SJSA1 (cell line): ENCODE measurements around the gene ZFPM1. TPM values are rescaled to one million over a fixed set of nuclear protein-coding genes. Genes with fewer than 3 reads are reported as not detected.
"Not testable (repeated sequence)": the region's sequence is repeated elsewhere in the genome, so short reads cannot be mapped to it uniquely, and the experiment has no call there.

Source experiments
- DNase-seq, 2 experiments: peaks; one replicate each; pipeline ENCODE4 v3.0.0-alpha.2; 2015 to 2020; ENCODE audit warnings: low spot score in 2 of 2, low read depth in 1 of 2
- H3K27ac ChIP-seq: fragments of 250-450 bp; sonication (Bioruptor Pico); 2 replicates; pipeline ENCODE4 v1.5.1; 2020; ENCODE audit warnings: mild to moderate bottlenecking, moderate library complexity
- H3K27me3 ChIP-seq: fragments of 250-450 bp; sonication (Bioruptor Pico); replicated peaks from 2 replicates; pipeline ENCODE4 v1.5.1; 2020; ENCODE audit warnings: mild to moderate bottlenecking, moderate library complexity
- H3K36me3 ChIP-seq: fragments of 250-450 bp; sonication (Bioruptor Pico); 2 replicates; pipeline ENCODE4 v1.5.1; 2020; ENCODE audit warnings: mild to moderate bottlenecking
- H3K4me1 ChIP-seq: fragments of 250-450 bp; sonication (Bioruptor Pico); replicated peaks from 2 replicates; pipeline ENCODE4 v1.6.1; 2021; ENCODE audit warnings: mild to moderate bottlenecking
- H3K4me3 ChIP-seq: fragments of 250-450 bp; sonication (Bioruptor Pico); 2 replicates; pipeline ENCODE4 v1.5.1; 2020; ENCODE audit warnings: mild to moderate bottlenecking
- H3K9me3 ChIP-seq: fragments of 250-450 bp; sonication (Bioruptor Pico); replicated peaks from 2 replicates; pipeline ENCODE4 v1.5.1; 2020; ENCODE audit warnings: mild to moderate bottlenecking
- total RNA-seq: library from RNA; depleted of rRNA; stranded (reverse); fragments of >200 nt; shearing (Covaris generic); gene quantifications from 2 replicates; pipeline ENCODE4 v1.2.3, GENCODE V29; 2014

ZFPM1 gene
- total RNA-seq, 1 experiment from 2014 or later: 0.92 TPM

- no peak overlapping the region for H3K27ac ChIP-seq
- DNase-seq: no peak
- no peak overlapping the region for H3K4me3 ChIP-seq
- H3K36me3 ChIP-seq: no peaks in the 10 kb centered on the region
- H3K4me1 ChIP-seq: no peaks in the 10 kb centered on the region
- H3K9me3 ChIP-seq: no peaks in the 10 kb centered on the region
- H3K27me3 ChIP-seq: no peaks in the 10 kb centered on the region
Measured at GRCh38 chr16:88465387-88465983, 12.4 kb downstream of the ZFPM1 start.

GRCh38 chr16:88466175-88466862 is 13.2 kb downstream of the ZFPM1 start:
- no peak overlapping the region for H3K4me3 ChIP-seq
- H3K36me3 ChIP-seq: no peaks in the 10 kb centered on the region
- H3K27me3 ChIP-seq: no peaks in the 10 kb centered on the region
- no peak overlapping the region for H3K27ac ChIP-seq
- H3K4me1 ChIP-seq: no peaks in the 10 kb centered on the region
- H3K9me3 ChIP-seq: no peaks in the 10 kb centered on the region
- DNase-seq: no peak

DNA sequence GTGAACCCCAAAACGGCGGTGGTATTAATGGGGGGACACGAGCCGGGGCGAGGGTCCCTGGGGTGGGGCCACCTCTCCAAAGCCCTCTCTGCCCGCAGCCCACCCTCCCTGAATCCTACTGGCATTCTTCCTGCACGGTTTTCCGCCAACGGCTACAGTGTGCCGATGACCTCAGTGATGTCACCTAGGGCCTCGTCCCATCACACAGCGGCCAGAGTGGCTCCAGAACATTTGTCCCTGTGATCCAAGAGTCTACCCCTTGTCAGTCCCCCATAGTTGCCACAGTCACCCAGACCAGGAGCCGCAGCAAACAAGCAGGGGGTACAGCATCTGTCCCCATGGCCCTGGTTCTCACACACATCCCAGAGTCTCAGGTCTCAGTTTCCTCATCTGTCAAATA is 13.9 kb downstream of the ZFPM1 start:
- H3K27me3 ChIP-seq: no peaks in the 10 kb centered on the region
- no peaks in the 10 kb centered on the region for H3K36me3 ChIP-seq
- no peak overlapping the region for H3K4me3 ChIP-seq
- no peaks in the 10 kb centered on the region for H3K4me1 ChIP-seq
- no peak for DNase-seq
- no peak overlapping the region for H3K27ac ChIP-seq
- H3K9me3 ChIP-seq: no peaks in the 10 kb centered on the region

- Histone ChIP-seq H3K4me3 (no peak overlapping the region), H3K4me1 (no peaks in the 10 kb centered on the region), H3K27ac (no peak overlapping the region), H3K9me3 (no peaks in the 10 kb centered on the region), H3K27me3 (no peaks in the 10 kb centered on the region), H3K36me3 (no peaks in the 10 kb centered on the region)
- DNase-seq: no peak
Measured at GRCh38 chr16:88467541-88467944, 14.5 kb downstream of the ZFPM1 start.

- Histone ChIP-seq H3K4me3 (no peak overlapping the region), H3K36me3 (no peaks in the 10 kb centered on the region), H3K27ac (no peak overlapping the region), H3K27me3 (no peaks in the 10 kb centered on the region), H3K9me3 (no peaks in the 10 kb centered on the region), H3K4me1 (no peaks in the 10 kb centered on the region)
- DNase-seq: no peak
Measured at GRCh38 chr16:88468275-88469129, 15.4 kb downstream of the ZFPM1 start.

DNA sequence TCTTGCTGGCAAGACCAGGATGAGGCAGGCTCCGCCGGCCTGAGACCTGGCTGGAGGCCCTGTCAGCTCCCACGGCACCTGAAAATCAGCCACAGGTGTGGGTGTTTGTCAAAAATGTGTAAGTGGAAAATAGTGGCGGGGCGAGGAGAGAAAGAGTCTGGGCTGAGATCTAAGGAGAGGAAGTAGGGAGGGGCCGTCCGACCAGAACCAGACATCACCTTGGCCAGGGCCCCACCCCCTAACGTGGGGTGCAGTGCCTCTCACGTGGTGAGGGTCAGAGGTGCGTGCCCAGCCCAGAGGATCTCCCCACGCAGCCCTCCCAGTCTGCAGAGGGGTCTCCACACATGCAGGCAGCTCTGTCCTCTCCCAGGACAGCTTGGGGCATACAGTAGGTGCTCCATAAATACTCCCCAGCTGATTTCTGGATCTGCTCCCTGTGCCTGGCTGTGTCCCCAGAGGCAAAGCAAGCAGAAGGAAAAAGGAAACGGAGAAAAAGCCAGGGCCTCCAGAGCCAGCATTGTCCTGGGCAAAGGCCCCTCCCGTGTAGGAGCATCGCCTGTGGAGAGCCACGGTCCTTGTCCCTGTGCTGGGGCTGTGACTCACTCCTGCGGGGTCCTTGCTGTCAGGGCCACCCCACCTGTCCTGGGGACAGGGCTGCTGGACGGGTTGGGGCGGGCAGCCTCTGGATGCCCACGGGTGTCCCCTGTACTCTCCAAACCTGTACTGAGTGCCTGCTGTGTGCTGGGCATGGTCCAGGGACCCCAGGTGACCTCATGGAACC is 16.7 kb downstream of the ZFPM1 start:
- Histone ChIP-seq H3K27ac (no peak overlapping the region), H3K4me3 (no peak overlapping the region), H3K36me3 (no peaks in the 10 kb centered on the region), H3K4me1 (no peaks in the 10 kb centered on the region), H3K9me3 (no peaks in the 10 kb centered on the region), H3K27me3 (no peaks in the 10 kb centered on the region)
- DNase-seq: no peak

GRCh38 chr16:88470396-88470680 is 17.3 kb downstream of the ZFPM1 start:
- H3K36me3 ChIP-seq, H3K4me1 ChIP-seq, H3K4me3 ChIP-seq, H3K9me3 ChIP-seq, H3K27ac ChIP-seq, H3K27me3 ChIP-seq, DNase-seq: not testable (repeated sequence)

DNA sequence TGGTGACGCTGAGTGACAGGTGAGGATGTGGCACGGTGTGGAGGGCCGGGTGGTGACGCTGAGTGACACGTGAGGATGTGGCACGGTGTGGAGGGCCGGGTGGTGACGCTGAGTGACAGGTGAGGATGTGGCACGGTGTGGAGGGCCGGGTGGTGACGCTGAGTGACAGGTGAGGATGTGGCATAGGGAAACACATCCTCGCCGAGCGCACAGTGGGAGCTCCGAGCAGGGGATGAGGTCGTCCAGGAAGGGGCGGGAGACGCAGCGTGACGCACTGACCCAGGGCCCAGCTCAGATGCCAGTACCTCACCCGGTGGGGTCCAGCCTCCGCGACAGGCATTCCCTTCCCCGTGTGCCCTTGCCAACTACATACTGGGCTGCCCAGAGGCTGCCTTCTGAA is 17.6 kb downstream of the ZFPM1 start:
- H3K27ac ChIP-seq, DNase-seq, H3K27me3 ChIP-seq: not testable (repeated sequence)

GRCh38 chr16:88471115-88471514 is 18.0 kb downstream of the ZFPM1 start:
- no peak overlapping the region for H3K4me3 ChIP-seq
- no peaks in the 10 kb centered on the region for H3K27me3 ChIP-seq
- no peak for DNase-seq
- no peaks in the 10 kb centered on the region for H3K36me3 ChIP-seq
- no peaks in the 10 kb centered on the region for H3K4me1 ChIP-seq
- no peak overlapping the region for H3K27ac ChIP-seq
- H3K9me3 ChIP-seq: no peaks in the 10 kb centered on the region

More for the DNA sequence above, 17.6 kb downstream of the ZFPM1 start:
- H3K4me3 ChIP-seq, H3K36me3 ChIP-seq, H3K4me1 ChIP-seq, H3K9me3 ChIP-seq: not testable (repeated sequence)

- no peak overlapping the region for H3K4me3 ChIP-seq
- no peak overlapping the region for H3K27ac ChIP-seq
- H3K9me3 ChIP-seq: no peaks in the 10 kb centered on the region
- DNase-seq: no peak
- no peaks in the 10 kb centered on the region for H3K36me3 ChIP-seq
- H3K27me3 ChIP-seq: no peaks in the 10 kb centered on the region
- H3K4me1 ChIP-seq: no peaks in the 10 kb centered on the region
Measured at GRCh38 chr16:88471575-88471974, 18.5 kb downstream of the ZFPM1 start.

DNA sequence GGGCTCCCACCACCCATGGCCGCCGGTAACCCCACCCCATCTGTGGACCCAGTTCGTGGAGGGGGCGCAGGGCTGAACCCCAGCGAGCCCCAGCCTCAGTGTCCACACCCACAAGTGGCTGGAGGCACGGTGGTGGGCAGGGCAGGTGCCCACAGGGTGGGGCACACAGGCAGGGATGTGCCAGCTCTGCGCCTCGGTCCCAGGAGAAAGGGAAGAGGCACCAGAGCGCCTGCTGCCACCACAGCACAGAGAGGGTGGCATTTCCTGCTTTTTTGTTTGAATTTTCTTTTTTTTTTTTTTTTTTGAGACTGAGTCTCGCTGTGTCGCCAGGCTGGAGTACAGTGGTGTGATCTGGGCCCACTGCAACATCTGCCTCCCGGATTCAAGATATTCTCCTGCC is 19.0 kb downstream of the ZFPM1 start:
- no peak for DNase-seq
- H3K9me3 ChIP-seq: no peaks in the 10 kb centered on the region
- no peak overlapping the region for H3K4me3 ChIP-seq
- no peaks in the 10 kb centered on the region for H3K27me3 ChIP-seq
- no peak overlapping the region for H3K27ac ChIP-seq
- H3K4me1 ChIP-seq: no peaks in the 10 kb centered on the region
- no peaks in the 10 kb centered on the region for H3K36me3 ChIP-seq

DNA sequence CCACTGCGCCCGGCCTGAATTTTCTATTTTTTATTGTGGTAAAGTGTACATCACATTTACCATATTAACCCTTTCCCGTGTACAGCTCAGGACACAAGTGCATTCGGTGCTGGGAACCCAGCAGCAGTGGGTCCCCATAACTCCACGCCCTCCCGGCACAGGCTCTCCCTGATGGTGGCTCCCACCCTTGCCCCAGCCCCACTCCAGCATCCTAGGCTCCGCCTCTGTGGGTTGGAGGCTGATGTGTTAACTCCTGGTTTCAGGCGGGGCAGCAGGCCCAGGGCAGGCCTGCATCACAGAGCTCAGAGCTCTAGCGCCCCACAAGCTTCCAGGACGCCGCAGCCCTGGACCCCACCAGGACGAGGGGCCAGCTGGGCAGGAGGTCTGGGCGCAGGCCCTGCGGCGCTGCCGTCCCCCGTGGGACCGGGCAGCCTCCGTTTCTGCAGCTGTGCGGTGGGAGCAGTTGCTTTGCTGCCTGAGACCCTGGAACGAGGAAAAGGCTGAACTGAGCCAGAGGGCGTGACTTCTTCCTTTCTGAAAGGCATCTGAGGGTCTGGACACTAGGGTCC is 19.6 kb downstream of the ZFPM1 start:
- H3K27me3 ChIP-seq: no peaks in the 10 kb centered on the region
- no peak overlapping the region for H3K4me3 ChIP-seq
- H3K9me3 ChIP-seq: no peaks in the 10 kb centered on the region
- DNase-seq: no peak
- no peaks in the 10 kb centered on the region for H3K4me1 ChIP-seq
- no peaks in the 10 kb centered on the region for H3K36me3 ChIP-seq
- no peak overlapping the region for H3K27ac ChIP-seq

DNA sequence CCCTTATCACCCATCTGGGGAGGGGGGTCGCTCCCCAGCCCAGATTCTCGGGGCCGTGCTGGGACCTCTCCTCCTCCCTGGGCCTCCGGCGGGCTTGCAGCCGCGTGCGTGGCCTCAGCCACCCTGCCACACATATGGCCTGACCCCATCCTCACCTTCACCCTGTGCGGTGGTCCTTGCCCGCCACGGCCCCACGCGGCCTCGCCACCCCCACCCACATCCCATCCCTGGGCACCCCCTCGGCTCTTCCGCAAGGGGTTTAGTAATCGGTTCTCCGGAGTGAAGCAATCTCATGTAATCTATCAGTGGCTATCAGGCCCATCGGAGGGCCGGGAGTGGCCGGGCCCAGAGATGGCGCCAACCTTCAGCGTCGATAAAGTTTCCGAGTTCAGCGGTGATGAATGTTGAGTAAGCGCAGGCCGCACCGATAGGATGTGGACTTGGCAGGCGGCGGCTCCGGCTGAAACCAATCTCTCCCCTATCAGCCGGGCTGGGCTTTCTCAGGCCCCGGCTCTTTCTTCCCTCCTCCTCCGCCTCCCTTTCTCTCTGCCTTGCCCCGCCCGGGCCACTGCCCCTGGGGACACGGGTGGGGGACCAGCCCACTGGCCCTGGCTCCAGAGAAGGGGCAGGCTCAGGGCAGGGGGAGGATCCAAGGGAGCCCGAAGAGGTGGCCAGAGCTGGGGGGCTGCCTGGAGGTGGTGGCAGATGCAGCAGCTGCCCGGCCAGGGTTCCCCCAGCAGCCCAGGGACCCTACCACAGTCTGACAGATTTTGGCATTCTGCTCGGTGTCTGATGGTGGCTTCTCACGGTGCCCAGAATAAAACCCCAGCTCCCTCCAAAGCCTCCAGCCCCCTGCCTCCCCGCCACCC is 20.8 kb downstream of the ZFPM1 start:
- Histone ChIP-seq H3K9me3 (no peaks in the 10 kb centered on the region), H3K27ac (no peak overlapping the region), H3K27me3 (no peaks in the 10 kb centered on the region), H3K4me3 (no peak overlapping the region), H3K36me3 (no peaks in the 10 kb centered on the region), H3K4me1 (no peaks in the 10 kb centered on the region)
- no peak for DNase-seq
